Mucosa of descending colon (tissue), 3 donors: ENCODE results near the gene CFAP119. TPM values are rescaled to one million over a fixed set of nuclear protein-coding genes. Genes with fewer than 3 reads are reported as not detected.

ENCODE experiments used
- ATAC-seq: fragments of 200-7000 bp; cut with Tn5 transposase; one replicate; pipeline ENCODE4 v1.9.1; 2020; ENCODE audit warnings: mild to moderate bottlenecking, moderate library complexity
- DNase-seq, 3 donors: peaks; one replicate each; pipeline ENCODE4 v3.0.0-alpha.2; 2020
- H3K36me3 ChIP-seq: fragments of 200-600 bp; one replicate; pipeline ENCODE4 v1.8.0; 2021; ENCODE audit warnings: low read depth, mild to moderate bottlenecking
- H3K4me1 ChIP-seq: fragments of 200-600 bp; one replicate; pipeline ENCODE4 v1.8.0; 2021; ENCODE audit warnings: low read depth, mild to moderate bottlenecking
- H3K4me3 ChIP-seq: fragments of 200-600 bp; one replicate; pipeline ENCODE4 v1.8.0; 2021; ENCODE audit warnings: mild to moderate bottlenecking
- H3K9me3 ChIP-seq: fragments of 200-600 bp; one replicate; pipeline ENCODE4 v1.8.0; 2021; ENCODE audit warnings: mild to moderate bottlenecking
- CTCF ChIP-seq: fragments of 200-600 bp; IDR thresholded peaks from one replicate; pipeline ENCODE4 v1.8.0; 2022; ENCODE audit warnings: antibody characterized with exemption, mild to moderate bottlenecking
- intact Hi-C, 2 donors: fragments of 100-400 bp; cut with DNase I in 1 of 2; cut with micrococcal nuclease in 1 of 2; formaldehyde crosslinking; loops; one replicate each; pipeline versions ENCODE4 v1.11.0 to v1.11.1; 2022; cut with DNase I, micrococcal nuclease
- total RNA-seq, 3 donors: library from RNA; stranded (reverse); fragmentation: NEBNext Ultra II Directional in 2 of 3; extraction: Animal tissue kit (Norgen Biotek cat#: 25700) in 2 of 3; gene quantifications; one replicate each; pipeline versions ENCODE4 v1.2.1 to v1.2.4, GENCODE V29; 2021 to 2023
- donor health status: DM: no; HTN: no; CAD: no; lungs with moderate emphysema.
- donor health status: DM: no; HTN: no; CAD: no.
- donor health status: DM: no; HTN: yes; CAD: no.

Gene CFAP119
- total RNA-seq, 3 donors from 2014 or later = 4.6 to 5.5 (median 5.1) TPM

DNA sequence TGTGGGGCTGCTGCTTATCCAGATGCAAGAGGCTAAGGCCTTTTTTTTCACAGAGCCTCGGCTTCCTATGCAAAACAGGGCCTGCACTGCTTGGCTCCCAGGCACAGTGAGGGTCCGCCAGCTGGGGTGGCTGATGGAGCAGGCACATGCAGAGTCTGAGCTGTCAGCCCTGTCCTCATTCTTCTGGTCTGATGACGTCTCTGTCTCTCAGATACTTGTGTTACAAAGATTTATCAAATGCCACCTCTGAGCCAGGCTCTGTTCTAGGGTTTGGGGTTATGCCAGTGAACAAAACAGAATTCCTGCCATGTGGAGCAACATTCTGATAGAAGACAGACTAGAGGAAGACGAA lies 5.0 kb upstream of the CFAP119 start:
- Histone ChIP-seq H3K4me1 (peaks cover 10% of the 10 kb centered on the region), H3K36me3 (peaks cover 33% of the 10 kb centered on the region), H3K4me3 (no peak overlapping the region), H3K9me3 (no peaks in the 10 kb centered on the region)
- DNase-seq (no peak), ATAC-seq (no peak)
- TF ChIP-seq CTCF = no peak
- intact Hi-C loops = no loop called here

GRCh38 chr16:30766206-30766932 lies 4.5 kb upstream of the CFAP119 start:
- H3K9me3 ChIP-seq = no peaks in the 10 kb centered on the region
- DNase-seq = peak in 1 of 3 donors; percentile 24
- intact Hi-C loops = no loop called here

DNA sequence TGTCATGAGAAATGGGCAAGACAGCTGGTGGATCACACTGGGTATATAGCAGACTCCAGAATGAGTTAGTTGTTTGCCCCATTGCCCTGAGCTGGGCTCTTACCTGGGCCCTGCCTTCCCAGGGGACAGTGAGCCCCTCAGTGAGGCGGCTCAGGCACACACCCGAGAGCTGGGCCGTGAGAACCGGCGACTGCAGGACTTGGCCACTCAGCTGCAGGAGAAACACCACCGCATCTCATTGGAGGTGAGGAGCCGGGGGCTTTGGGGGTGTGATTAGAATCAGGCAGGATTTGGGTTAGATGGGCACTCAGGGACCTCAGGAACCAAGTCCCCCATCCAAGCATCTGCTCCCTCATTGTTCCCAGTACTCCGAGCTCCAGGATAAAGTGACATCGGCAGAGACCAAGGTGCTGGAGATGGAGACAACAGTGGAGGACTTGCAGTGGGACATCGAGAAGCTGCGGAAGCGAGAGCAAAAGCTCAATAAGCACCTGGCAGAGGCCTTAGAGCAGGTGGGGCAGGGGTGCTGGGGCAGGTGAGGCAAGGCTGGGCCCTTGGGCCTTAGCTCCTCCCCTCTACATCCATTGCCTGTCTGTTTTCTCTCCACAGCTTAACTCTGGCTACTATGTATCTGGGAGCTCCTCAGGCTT lies 3.1 kb upstream of the CFAP119 start:
- Histone ChIP-seq H3K4me3 (no peak overlapping the region), H3K4me1 (peaks cover 20% of the 10 kb centered on the region), H3K9me3 (no peaks in the 10 kb centered on the region), H3K36me3 (peaks cover 29% of the 10 kb centered on the region)
- intact Hi-C loops = no loop called here
- peak in 1 of 3 donors; percentile 16 for DNase-seq
- no peak for TF ChIP-seq CTCF
- ATAC-seq = no peak

More at GRCh38 chr16:30766206-30766932, 4.5 kb upstream of the CFAP119 start:
- H3K36me3 ChIP-seq = peaks cover 29% of the 10 kb centered on the region
- H3K4me1 ChIP-seq = peaks cover 10% of the 10 kb centered on the region
- H3K4me3 ChIP-seq = no peak overlapping the region
- no peak for ATAC-seq
- TF ChIP-seq CTCF = no peak

DNA sequence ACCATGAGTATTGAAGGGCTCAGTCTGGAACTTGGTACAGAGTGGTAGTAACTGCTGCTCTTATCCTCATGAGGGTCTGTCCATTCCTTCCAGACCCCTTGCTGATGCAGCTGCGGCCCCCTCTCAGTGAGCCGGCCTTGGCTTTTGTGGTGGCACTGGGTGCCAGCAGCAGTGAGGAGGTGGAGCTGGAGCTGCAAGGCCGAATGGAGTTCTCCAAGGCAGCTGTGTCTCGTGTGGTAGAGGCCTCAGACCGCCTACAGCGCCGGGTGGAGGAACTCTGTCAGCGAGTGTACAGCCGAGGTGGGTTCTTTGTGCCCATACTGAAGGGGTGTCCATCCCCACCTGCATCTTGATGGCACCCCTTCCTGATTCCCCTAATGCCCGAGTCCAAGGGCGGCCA lies 2.2 kb upstream of the CFAP119 start:
- peak in 2 of 3 donors; percentile 23 to 33 for DNase-seq
- Histone ChIP-seq H3K9me3 (no peaks in the 10 kb centered on the region), H3K4me3 (no peak overlapping the region), H3K4me1 (peaks cover 20% of the 10 kb centered on the region), H3K36me3 (peaks cover 25% of the 10 kb centered on the region)
- no peak for TF ChIP-seq CTCF
- no peak for ATAC-seq
- intact Hi-C loops = no loop called here

DNA sequence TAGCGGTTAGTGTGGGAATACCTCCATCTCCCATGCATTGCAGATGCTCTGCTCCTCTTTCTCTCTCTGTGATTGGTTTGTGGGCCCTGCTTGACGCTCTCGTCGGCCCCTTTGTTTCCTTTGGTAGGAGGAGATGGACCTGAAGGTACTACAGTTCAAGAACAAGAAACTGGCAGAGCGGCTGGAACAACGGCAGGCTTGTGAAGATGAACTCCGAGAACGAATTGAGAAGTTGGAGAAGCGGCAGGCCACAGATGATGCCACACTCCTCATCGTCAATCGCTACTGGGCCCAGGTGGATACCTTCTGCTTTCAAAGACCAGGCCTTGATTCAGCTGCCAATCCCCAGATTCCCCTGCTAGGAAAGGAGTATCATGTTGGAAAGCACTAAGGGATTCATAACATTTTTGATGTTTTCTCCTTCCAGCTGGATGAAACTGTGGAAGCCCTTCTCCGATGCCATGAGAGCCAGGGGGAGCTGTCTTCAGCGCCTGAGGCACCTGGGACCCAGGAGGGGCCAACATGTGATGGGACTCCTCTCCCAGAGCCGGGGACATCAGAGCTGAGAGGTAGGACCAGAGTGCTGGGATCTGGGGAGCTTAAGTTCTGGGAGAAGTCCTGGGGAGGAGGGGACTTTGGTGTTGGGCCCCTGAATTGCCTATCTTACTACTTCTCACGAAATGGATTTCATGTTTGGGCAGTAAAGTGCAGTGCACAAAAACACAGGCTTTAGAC lies 1.3 kb upstream of the CFAP119 start:
- peak in 2 of 3 donors; percentile 22 to 34 for DNase-seq
- no peak overlapping the region for H3K4me3 ChIP-seq
- no peaks in the 10 kb centered on the region for H3K9me3 ChIP-seq
- peaks cover 16% of the 10 kb centered on the region for H3K36me3 ChIP-seq
- no peak for ATAC-seq
- peaks cover 20% of the 10 kb centered on the region for H3K4me1 ChIP-seq
- intact Hi-C loops = no loop called here
- TF ChIP-seq CTCF = no peak
